A172 (cell line): ENCODE results near the gene ANKS1B. TPM values are rescaled to one million over a fixed set of nuclear protein-coding genes. Genes with fewer than 3 reads are reported as not detected.
A peak's percentile ranks its signal among the peaks of the same experiment; 100 is the strongest.
"Not testable (repeated sequence)": the region's sequence is repeated elsewhere in the genome, so short reads cannot be mapped to it uniquely, and the experiment has no call there.

Experiments used
- DNase-seq: peaks from one replicate; pipeline ENCODE4 v3.0.0-alpha.2; 2015; ENCODE audit warnings: low spot score
- total RNA-seq: library from RNA; depleted of rRNA; stranded (reverse); fragments of >200 nt; shearing (Covaris generic); gene quantifications from 2 replicates; pipeline ENCODE4 v1.2.3, GENCODE V29; 2014

Gene ANKS1B
- total RNA-seq, 1 experiment from 2014 or later = 0.24 TPM

GRCh38 chr12:99024191-99024590, 960.5 kb downstream of the ANKS1B start:
- peak; percentile 12 for DNase-seq

GRCh38 chr12:99020871-99021270, 963.9 kb downstream of the ANKS1B start:
- no peak for DNase-seq

GRCh38 chr12:99019798-99020197, 964.9 kb downstream of the ANKS1B start:
- no peak for DNase-seq

GRCh38 chr12:99017971-99018370, 966.8 kb downstream of the ANKS1B start:
- DNase-seq = no peak

- DNase-seq = no peak
Measured at GRCh38 chr12:99009654-99010296, 975.0 kb downstream of the ANKS1B start.

- DNase-seq = no peak
Measured at GRCh38 chr12:99005601-99006000, 979.1 kb downstream of the ANKS1B start.

GRCh38 chr12:99004799-99005466, 979.8 kb downstream of the ANKS1B start:
- DNase-seq = no peak

- DNase-seq = no peak
Measured at GRCh38 chr12:99002731-99003130, 982.0 kb downstream of the ANKS1B start.

GRCh38 chr12:99002156-99002555, 982.6 kb downstream of the ANKS1B start:
- no peak for DNase-seq

- DNase-seq = no peak
Measured at GRCh38 chr12:98999559-98999958, 985.2 kb downstream of the ANKS1B start.

- DNase-seq = peak; percentile 38
Measured at GRCh38 chr12:98998697-98999299, 985.9 kb downstream of the ANKS1B start.

GRCh38 chr12:98997899-98998298, 986.8 kb downstream of the ANKS1B start:
- no peak for DNase-seq

GRCh38 chr12:98990648-98991047, 994.1 kb downstream of the ANKS1B start:
- DNase-seq = no peak

GRCh38 chr12:98985156-98985555, 999.6 kb downstream of the ANKS1B start:
- no peak for DNase-seq

GRCh38 chr12:98983647-98984046, 1001.1 kb downstream of the ANKS1B start:
- no peak for DNase-seq

- no peak for DNase-seq
Measured at GRCh38 chr12:98980508-98980907, 1004.2 kb downstream of the ANKS1B start.

GRCh38 chr12:98977186-98977585, 1007.5 kb downstream of the ANKS1B start:
- DNase-seq = no peak

- no peak for DNase-seq
Measured at GRCh38 chr12:98974767-98975381, 1009.9 kb downstream of the ANKS1B start.

GRCh38 chr12:98973395-98973794, 1011.3 kb downstream of the ANKS1B start:
- DNase-seq = peak; percentile 57

- no peak for DNase-seq
Measured at GRCh38 chr12:98970950-98971349, 1013.8 kb downstream of the ANKS1B start.

GRCh38 chr12:98970210-98970609, 1014.5 kb downstream of the ANKS1B start:
- DNase-seq = no peak

- DNase-seq = no peak
Measured at GRCh38 chr12:98968896-98969295, 1015.8 kb downstream of the ANKS1B start.

GRCh38 chr12:98957135-98957534, 1027.6 kb downstream of the ANKS1B start:
- DNase-seq = not testable (repeated sequence)
